Adrenal gland (tissue), 5 donors: ENCODE data around the gene EFNA5.

Experiments used
- POLR2A ChIP-seq, 2 donors: fragments of 450-650 bp; IDR thresholded peaks; one replicate each; pipeline ENCODE4 v1.6.1; 2017; ENCODE audit warnings: antibody characterized with exemption in 2 of 2, mild to moderate bottlenecking in 2 of 2, moderate library complexity in 1 of 2
- TF ChIP-seq, protein P1 (sequence below), 6 experiments: fragments of 450-650 bp in 4 of 6; fragments of 200-600 bp in 2 of 6; sonication (generic) in 1 of 6; IDR thresholded peaks; 1 replicate in 5 of 6; 2 replicates in 1 of 6; pipeline versions ENCODE4 v1.5.1 to v1.8.0; 2016 to 2021; ENCODE audit warnings: antibody characterized with exemption in 6 of 6, mild to moderate bottlenecking in 2 of 6, moderate library complexity in 1 of 6
- donor health status: DM: no; HTN: no; CAD: no.

DNA sequence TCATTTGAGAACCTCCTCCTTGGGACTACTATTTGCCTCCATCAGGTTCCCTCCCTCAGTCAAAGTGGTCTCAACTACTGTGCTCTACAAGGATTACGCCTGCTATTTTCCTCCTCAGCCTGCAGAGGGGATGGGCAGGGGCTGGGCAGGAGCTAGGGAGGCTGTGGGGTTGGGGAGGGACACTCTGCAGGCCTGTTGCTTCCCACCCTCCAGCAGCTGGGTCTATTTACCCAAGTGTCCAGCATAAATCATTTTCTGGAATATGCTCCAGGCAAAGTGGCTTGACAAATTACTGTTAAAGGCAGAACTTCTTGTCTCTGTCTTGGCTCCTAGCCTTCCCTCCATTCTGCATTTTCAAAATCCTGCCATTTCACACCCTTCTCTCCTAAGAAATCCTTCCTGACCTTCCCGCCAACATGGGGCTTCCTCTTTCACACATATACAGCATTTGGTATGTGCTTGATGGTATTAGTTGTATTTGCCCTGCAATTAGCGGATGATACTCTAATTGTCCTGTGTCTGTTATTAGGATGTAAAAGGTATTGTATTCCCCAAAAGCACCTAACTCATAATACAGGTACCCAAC, 106.7 kb downstream of the EFNA5 start:
- TF ChIP-seq, protein P1, sequence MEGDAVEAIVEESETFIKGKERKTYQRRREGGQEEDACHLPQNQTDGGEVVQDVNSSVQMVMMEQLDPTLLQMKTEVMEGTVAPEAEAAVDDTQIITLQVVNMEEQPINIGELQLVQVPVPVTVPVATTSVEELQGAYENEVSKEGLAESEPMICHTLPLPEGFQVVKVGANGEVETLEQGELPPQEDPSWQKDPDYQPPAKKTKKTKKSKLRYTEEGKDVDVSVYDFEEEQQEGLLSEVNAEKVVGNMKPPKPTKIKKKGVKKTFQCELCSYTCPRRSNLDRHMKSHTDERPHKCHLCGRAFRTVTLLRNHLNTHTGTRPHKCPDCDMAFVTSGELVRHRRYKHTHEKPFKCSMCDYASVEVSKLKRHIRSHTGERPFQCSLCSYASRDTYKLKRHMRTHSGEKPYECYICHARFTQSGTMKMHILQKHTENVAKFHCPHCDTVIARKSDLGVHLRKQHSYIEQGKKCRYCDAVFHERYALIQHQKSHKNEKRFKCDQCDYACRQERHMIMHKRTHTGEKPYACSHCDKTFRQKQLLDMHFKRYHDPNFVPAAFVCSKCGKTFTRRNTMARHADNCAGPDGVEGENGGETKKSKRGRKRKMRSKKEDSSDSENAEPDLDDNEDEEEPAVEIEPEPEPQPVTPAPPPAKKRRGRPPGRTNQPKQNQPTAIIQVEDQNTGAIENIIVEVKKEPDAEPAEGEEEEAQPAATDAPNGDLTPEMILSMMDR (IDR thresholded peaks at IDR 0.05), result no peak
- no peak for TF ChIP-seq POLR2A (IDR thresholded peaks at IDR 0.05)
